PC-3 (cell line): ENCODE data around the gene RSBN1L.

Source experiments
- CTCF ChIP-seq: fragments of 300-600 bp; sonication (generic); conservative IDR thresholded peaks from 2 replicates; pipeline ENCODE4 v1.5.1; 2017; ENCODE audit warnings: antibody characterized with exemption, low read depth, mild to moderate bottlenecking, low read length
- EZH2 ChIP-seq: fragments of 300-600 bp; sonication (generic); IDR thresholded peaks from one replicate; pipeline ENCODE4 v1.6.1; 2017; ENCODE audit warnings: antibody characterized with exemption, mild to moderate bottlenecking, low read length; ENCODE audit not compliant: unreplicated experiment
- EZH2phosphoT487 ChIP-seq: fragments of 300-600 bp; sonication (generic); IDR thresholded peaks from 2 replicates; pipeline ENCODE4 v1.6.1; 2018; ENCODE audit warnings: mild to moderate bottlenecking, antibody characterized with exemption, low read length, borderline replicate concordance

GRCh38 chr7:77752016-77752415, 55.8 kb downstream of the RSBN1L start:
- TF ChIP-seq CTCF (no peak), EZH2 (no peak), EZH2phosphoT487 (no peak)
